ENCODE measurements around the gene FABP2.
"Not testable (repeated sequence)": the region's sequence is repeated elsewhere in the genome, so short reads cannot be mapped to it uniquely, and the experiment has no call there.

- not testable (repeated sequence) for TF ChIP-seq POLR2AphosphoS5 (IDR thresholded peaks at IDR 0.05); RAD21 (conservative IDR thresholded peaks at IDR 0.05); EZH2 (IDR thresholded peaks at IDR 0.05; ENCODE audit: borderline replicate concordance, insufficient read depth, low read length, poor library complexity, severe bottlenecking)
- TF ChIP-seq, protein P1, sequence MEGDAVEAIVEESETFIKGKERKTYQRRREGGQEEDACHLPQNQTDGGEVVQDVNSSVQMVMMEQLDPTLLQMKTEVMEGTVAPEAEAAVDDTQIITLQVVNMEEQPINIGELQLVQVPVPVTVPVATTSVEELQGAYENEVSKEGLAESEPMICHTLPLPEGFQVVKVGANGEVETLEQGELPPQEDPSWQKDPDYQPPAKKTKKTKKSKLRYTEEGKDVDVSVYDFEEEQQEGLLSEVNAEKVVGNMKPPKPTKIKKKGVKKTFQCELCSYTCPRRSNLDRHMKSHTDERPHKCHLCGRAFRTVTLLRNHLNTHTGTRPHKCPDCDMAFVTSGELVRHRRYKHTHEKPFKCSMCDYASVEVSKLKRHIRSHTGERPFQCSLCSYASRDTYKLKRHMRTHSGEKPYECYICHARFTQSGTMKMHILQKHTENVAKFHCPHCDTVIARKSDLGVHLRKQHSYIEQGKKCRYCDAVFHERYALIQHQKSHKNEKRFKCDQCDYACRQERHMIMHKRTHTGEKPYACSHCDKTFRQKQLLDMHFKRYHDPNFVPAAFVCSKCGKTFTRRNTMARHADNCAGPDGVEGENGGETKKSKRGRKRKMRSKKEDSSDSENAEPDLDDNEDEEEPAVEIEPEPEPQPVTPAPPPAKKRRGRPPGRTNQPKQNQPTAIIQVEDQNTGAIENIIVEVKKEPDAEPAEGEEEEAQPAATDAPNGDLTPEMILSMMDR (IDR thresholded peaks at IDR 0.05; ENCODE audit: poor library complexity, severe bottlenecking): not testable (repeated sequence)
Observed at GRCh38 chr4:119339895-119340294, 18.0 kb upstream of the FABP2 start.
